Liver (tissue), 10 donors: ENCODE results near the gene VDAC2. TPM values are rescaled to one million over a fixed set of nuclear protein-coding genes. Genes with fewer than 3 reads are reported as not detected.

Experiments used
- DNase-seq: peaks from one replicate; pipeline ENCODE4 v3.0.0-alpha.2; 2017; ENCODE audit warnings: low spot score
- H3K27ac ChIP-seq, 2 donors: one replicate each; pipeline ENCODE4 v1.7.0; 2013; ENCODE audit warnings: inconsistent platforms in 2 of 2, low read length in 2 of 2, control low read depth in 1 of 2, low read depth in 1 of 2, mild to moderate bottlenecking in 1 of 2
- H3K27me3 ChIP-seq, 4 donors: one replicate each; pipeline versions ENCODE4 v1.6.1 to v1.7.0; 2013; ENCODE audit warnings: low read length in 3 of 4, inconsistent platforms in 1 of 4, mild to moderate bottlenecking in 1 of 4, moderate library complexity in 1 of 4; ENCODE audit not compliant: control insufficient read depth in 4 of 4, insufficient read depth in 4 of 4
- H3K36me3 ChIP-seq, 4 donors: one replicate each; pipeline versions ENCODE4 v1.6.1 to v1.7.0; 2013; ENCODE audit warnings: low read length in 3 of 4, mild to moderate bottlenecking in 3 of 4, low read depth in 1 of 4, moderate library complexity in 1 of 4; ENCODE audit not compliant: control insufficient read depth in 4 of 4, insufficient read depth in 3 of 4
- H3K4me1 ChIP-seq, 4 donors: one replicate each; pipeline versions ENCODE4 v1.6.1 to v1.7.0; 2013; ENCODE audit warnings: low read length in 3 of 4, mild to moderate bottlenecking in 3 of 4, moderate library complexity in 1 of 4; ENCODE audit not compliant: control insufficient read depth in 4 of 4, insufficient read depth in 4 of 4
- H3K4me3 ChIP-seq, 3 donors: one replicate each; pipeline versions ENCODE4 v1.6.1 to v1.7.0; 2013; ENCODE audit warnings: low read length in 3 of 3, control low read depth in 1 of 3, low read depth in 1 of 3, mild to moderate bottlenecking in 1 of 3
- H3K9ac ChIP-seq, 2 donors: one replicate each; pipeline ENCODE4 v1.7.0; 2013; ENCODE audit warnings: low read length in 2 of 2, mild to moderate bottlenecking in 2 of 2, moderate library complexity in 2 of 2, control low read depth in 1 of 2, low read depth in 1 of 2
- H3K9me3 ChIP-seq, 4 donors: one replicate each; pipeline versions ENCODE4 v1.6.1 to v1.7.0; 2013; ENCODE audit warnings: low read length in 3 of 4; ENCODE audit not compliant: control insufficient read depth in 4 of 4
- ATF3 ChIP-seq: IDR thresholded peaks from 2 replicates; pipeline ENCODE4 v1.6.1; 2016; ENCODE audit warnings: antibody characterized with exemption
- EGR1 ChIP-seq, 2 donors: IDR thresholded peaks; 2 replicates each; pipeline ENCODE4 v1.6.1; 2016 to 2018; ENCODE audit warnings: antibody characterized with exemption in 2 of 2, low read depth in 2 of 2
- FOXA2 ChIP-seq: IDR thresholded peaks from 2 replicates; pipeline ENCODE4 v1.6.1; 2016; ENCODE audit warnings: antibody characterized with exemption
- HNF4G ChIP-seq: IDR thresholded peaks from 2 replicates; pipeline ENCODE4 v1.6.1; 2016; ENCODE audit warnings: antibody characterized with exemption
- RAD21 ChIP-seq, 2 donors: IDR thresholded peaks; 2 replicates each; pipeline ENCODE4 v1.6.1; 2016; ENCODE audit warnings: antibody characterized with exemption in 2 of 2, mild to moderate bottlenecking in 2 of 2
- RXRA ChIP-seq, 2 donors: IDR thresholded peaks; 2 replicates each; pipeline ENCODE4 v1.6.1; 2017 to 2018; ENCODE audit warnings: antibody characterized with exemption in 2 of 2, mild to moderate bottlenecking in 1 of 2
- YY1 ChIP-seq: IDR thresholded peaks from 2 replicates; pipeline ENCODE4 v1.6.1; 2016; ENCODE audit warnings: antibody characterized with exemption, mild to moderate bottlenecking
- WGBS: extraction: QIAGEN DNeasy Blood & Tissue Kit; methylation state at CpG from one replicate; pipeline ENCODE4 v1.1.7; 2013; 5-methylcytosine and 5-hydroxymethylcytosine counted together
- polyA plus RNA-seq, 2 donors: library from polyadenylated mRNA; stranded (reverse) in 1 of 2; unstranded in 1 of 2; fragments of 200-250 nt in 1 of 2; fragments of >200 nt in 1 of 2; fragmentation: Nextera tagmentation in 1 of 2; extraction: Ambion mirVana in 1 of 2; gene quantifications; one replicate each; pipeline versions ENCODE4 v1.2.1 to v1.2.3, GENCODE V29; 2013 to 2015
- small RNA-seq: library from RNA; depleted of rRNA; stranded (forward); fragments of <200 nt; gene quantifications from one replicate; pipeline ENCODE3, GENCODE V24; 2014
- total RNA-seq, 2 donors: library from RNA; depleted of rRNA; stranded (reverse); fragments of >200 nt; gene quantifications; one replicate each; pipeline ENCODE4 v1.2.3, GENCODE V29; 2014
- TF ChIP-seq, protein P1 (sequence below): IDR thresholded peaks from 2 replicates; pipeline ENCODE4 v1.6.1; 2016; ENCODE audit warnings: antibody characterized with exemption
- TF ChIP-seq, protein P2 (sequence below): IDR thresholded peaks from 2 replicates; pipeline ENCODE4 v1.6.1; 2016; ENCODE audit warnings: antibody characterized with exemption, mild to moderate bottlenecking
- donor health status: healthy.
- donor health status: healthy.
- donor health status: healthy.
- donor health status: healthy.
- donor health status: healthy.

The VDAC2 gene
- total and polyA plus RNA-seq, 4 donors, result 41.3 to 67.1 (median 52.5) TPM

GRCh38 chr10:75276069-75276872 lies 65.7 kb downstream of the VDAC2 start:
- Histone ChIP-seq H3K9me3 (no peaks in the 10 kb centered on the region), H3K4me3 (peak overlapping the region in 1 of 3 donors; percentile 19), H3K36me3 (no peaks in the 10 kb centered on the region), H3K4me1 (peaks cover 0 to 2% (median 0%) of the 10 kb centered on the region in 4 donors), H3K27ac (no peak overlapping the region), H3K27me3 (no peaks in the 10 kb centered on the region), H3K9ac (no peak overlapping the region)
- WGBS, result 47% methylated on average over 46 of the region's 46 CpGs
- TF ChIP-seq HNF4G (no peak), EGR1 (IDR thresholded peaks at IDR 0.05; ENCODE audit: low read depth in 2 of 2) (no peak), RXRA (IDR thresholded peaks at IDR 0.05) (no peak)
- no peak for DNase-seq

DNA sequence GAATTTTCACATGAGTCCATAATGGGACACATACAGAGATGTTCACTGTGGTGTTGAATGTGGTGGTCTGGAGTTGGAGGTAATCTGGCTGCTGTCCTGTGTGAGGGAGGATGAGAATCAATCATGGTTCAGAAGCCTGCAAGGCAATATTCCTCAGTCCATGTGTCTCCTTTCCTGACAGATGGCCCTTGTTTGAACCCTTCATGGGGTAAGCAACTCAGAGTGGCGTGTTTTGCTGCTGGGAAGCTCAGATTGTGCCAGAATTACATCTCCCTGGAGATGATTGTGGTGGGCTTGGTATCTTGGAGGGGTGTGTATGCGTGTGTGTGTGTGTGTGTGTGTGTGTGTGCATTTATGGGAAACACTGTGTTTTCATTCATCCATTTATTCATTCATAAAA lies 69.6 kb downstream of the VDAC2 start:
- H3K36me3 ChIP-seq, result no peaks in the 10 kb centered on the region
- H3K27me3 ChIP-seq, result peaks cover 0 to 6% (median 0%) of the 10 kb centered on the region in 4 donors
- H3K9me3 ChIP-seq, result no peaks in the 10 kb centered on the region
- H3K9ac ChIP-seq, result no peak overlapping the region
- H3K4me3 ChIP-seq, result no peak overlapping the region
- H3K4me1 ChIP-seq, result no peaks in the 10 kb centered on the region
- no peak overlapping the region for H3K27ac ChIP-seq
- TF ChIP-seq FOXA2, result no peak
- TF ChIP-seq, protein P1, sequence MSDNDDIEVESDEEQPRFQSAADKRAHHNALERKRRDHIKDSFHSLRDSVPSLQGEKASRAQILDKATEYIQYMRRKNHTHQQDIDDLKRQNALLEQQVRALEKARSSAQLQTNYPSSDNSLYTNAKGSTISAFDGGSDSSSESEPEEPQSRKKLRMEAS, result no peak
- TF ChIP-seq, protein P2, sequence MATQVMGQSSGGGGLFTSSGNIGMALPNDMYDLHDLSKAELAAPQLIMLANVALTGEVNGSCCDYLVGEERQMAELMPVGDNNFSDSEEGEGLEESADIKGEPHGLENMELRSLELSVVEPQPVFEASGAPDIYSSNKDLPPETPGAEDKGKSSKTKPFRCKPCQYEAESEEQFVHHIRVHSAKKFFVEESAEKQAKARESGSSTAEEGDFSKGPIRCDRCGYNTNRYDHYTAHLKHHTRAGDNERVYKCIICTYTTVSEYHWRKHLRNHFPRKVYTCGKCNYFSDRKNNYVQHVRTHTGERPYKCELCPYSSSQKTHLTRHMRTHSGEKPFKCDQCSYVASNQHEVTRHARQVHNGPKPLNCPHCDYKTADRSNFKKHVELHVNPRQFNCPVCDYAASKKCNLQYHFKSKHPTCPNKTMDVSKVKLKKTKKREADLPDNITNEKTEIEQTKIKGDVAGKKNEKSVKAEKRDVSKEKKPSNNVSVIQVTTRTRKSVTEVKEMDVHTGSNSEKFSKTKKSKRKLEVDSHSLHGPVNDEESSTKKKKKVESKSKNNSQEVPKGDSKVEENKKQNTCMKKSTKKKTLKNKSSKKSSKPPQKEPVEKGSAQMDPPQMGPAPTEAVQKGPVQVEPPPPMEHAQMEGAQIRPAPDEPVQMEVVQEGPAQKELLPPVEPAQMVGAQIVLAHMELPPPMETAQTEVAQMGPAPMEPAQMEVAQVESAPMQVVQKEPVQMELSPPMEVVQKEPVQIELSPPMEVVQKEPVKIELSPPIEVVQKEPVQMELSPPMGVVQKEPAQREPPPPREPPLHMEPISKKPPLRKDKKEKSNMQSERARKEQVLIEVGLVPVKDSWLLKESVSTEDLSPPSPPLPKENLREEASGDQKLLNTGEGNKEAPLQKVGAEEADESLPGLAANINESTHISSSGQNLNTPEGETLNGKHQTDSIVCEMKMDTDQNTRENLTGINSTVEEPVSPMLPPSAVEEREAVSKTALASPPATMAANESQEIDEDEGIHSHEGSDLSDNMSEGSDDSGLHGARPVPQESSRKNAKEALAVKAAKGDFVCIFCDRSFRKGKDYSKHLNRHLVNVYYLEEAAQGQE, result no peak
- TF ChIP-seq HNF4G, result no peak
- TF ChIP-seq ATF3, result no peak
- TF ChIP-seq YY1, result no peak
- no peak for TF ChIP-seq RAD21 (IDR thresholded peaks at IDR 0.05)
- no peak for DNase-seq
- 85% methylated on average over 2 of the region's 2 CpGs for WGBS

Small RNAs within 50 kb of the gene (small RNA-seq; reads per million reads assigned to genes)
- gene HMGA1P5 (not detected), gene RPL39P25 (not detected)

Other genes starting within 250 kb of the VDAC2 start
- gene SAMD8, start 99.1 kb upstream of the VDAC2 start, total RNA-seq, result 10 to 100 TPM in 1 of 2 donors, 1 to 10 TPM in 1; 5.2 to 10.3 TPM
- 1 to 10 TPM; 2.8 to 2.9 TPM for gene SAMD8, start 99.1 kb upstream of the VDAC2 start, polyA plus RNA-seq
- 10 to 100 TPM in 1 of 2 donors, 1 to 10 TPM in 1; 6.5 to 12.1 TPM for gene COMTD1, start 25.2 kb downstream of the VDAC2 start, total RNA-seq
- 10 to 100 TPM; 40.9 to 44.2 TPM for gene COMTD1, start 25.2 kb downstream of the VDAC2 start, polyA plus RNA-seq
- 1 to 10 TPM; 1.6 to 2.3 TPM for gene ZNF503, start 191.0 kb downstream of the VDAC2 start, total RNA-seq
- 1 to 10 TPM; 1.8 to 5.2 TPM for gene ZNF503, start 191.0 kb downstream of the VDAC2 start, polyA plus RNA-seq
- gene LRMDA, start 220.8 kb downstream of the VDAC2 start, total RNA-seq, result 10 to 100 TPM in 1 of 2 donors, 1 to 10 TPM in 1; 7.9 to 12.2 TPM
- gene LRMDA, start 220.8 kb downstream of the VDAC2 start, polyA plus RNA-seq, result 10 to 100 TPM; 10.4 to 15.8 TPM